Keratinocyte (primary cell): ENCODE data around the gene STUB1.

Experiments used
- CTCF ChIP-seq, 3 experiments: IDR thresholded peaks in 1 of 3; conservative IDR thresholded peaks in 1 of 3; optimal IDR thresholded peaks in 1 of 3; 2 replicates in 2 of 3; 3 replicates in 1 of 3; pipeline versions ENCODE3 to v1.5.1; 2011; ENCODE audit warnings: low read length in 3 of 3, mild to moderate bottlenecking in 3 of 3, moderate library complexity in 2 of 3, control low read depth in 1 of 3, inconsistent platforms in 1 of 3; ENCODE audit not compliant: insufficient read depth in 2 of 3; ENCODE audit errors: extremely low read depth in 1 of 3
- EZH2 ChIP-seq: IDR thresholded peaks from one replicate; pipeline ENCODE4 v1.6.1; 2012; ENCODE audit warnings: inconsistent platforms, mild to moderate bottlenecking, low read length, moderate library complexity

DNA sequence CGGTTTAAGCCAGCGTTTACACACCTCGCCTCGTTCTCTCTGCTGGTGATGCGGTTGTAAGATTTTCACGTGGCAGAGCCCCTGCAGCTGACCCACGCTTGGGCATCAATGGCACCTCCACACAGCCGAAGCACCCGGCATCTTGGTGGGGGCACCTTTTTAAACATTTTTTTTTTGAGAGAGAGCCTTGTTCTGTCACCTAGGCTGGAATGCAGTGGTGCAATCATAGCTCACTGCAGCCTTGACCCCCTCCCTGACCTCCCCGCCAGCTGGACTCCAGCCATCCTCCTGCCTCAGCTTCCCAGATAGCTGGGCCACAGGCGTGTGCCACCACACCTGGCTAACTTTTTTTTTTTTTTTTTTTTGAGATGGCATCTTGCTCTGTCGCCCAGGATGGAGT, 26.2 kb upstream of the STUB1 start:
- TF ChIP-seq CTCF (optimal IDR thresholded peaks at IDR 0.05 in 1 of 3, IDR thresholded peaks at IDR 0.05 in 1 of 3, conservative IDR thresholded peaks at IDR 0.05 in 1 of 3; ENCODE audit: extremely low read depth in 1 of 3, insufficient read depth in 2 of 3, low read length in 3 of 3) (no peak), EZH2 (no peak)
